Neural progenitor cell (in vitro differentiated cells): Measurements from ENCODE around the gene ABHD5.

Experiments
- EZH2 ChIP-seq: fragments of 200-600 bp; sonication (generic); IDR thresholded peaks from 2 replicates; pipeline ENCODE4 v1.6.1; 2017; ENCODE audit warnings: antibody characterized with exemption, mild to moderate bottlenecking, moderate library complexity
- EZH2phosphoT487 ChIP-seq: fragments of 200-600 bp; sonication (generic); IDR thresholded peaks from 2 replicates; pipeline ENCODE4 v1.6.1; 2017; ENCODE audit warnings: antibody characterized with exemption
- TF ChIP-seq, protein P1 (sequence below): fragments of 200-600 bp; sonication (generic); IDR thresholded peaks from 2 replicates; pipeline ENCODE4 v1.5.1; 2017; ENCODE audit warnings: antibody characterized with exemption, mild to moderate bottlenecking

- TF ChIP-seq EZH2 (no peak), EZH2phosphoT487 (no peak)
- TF ChIP-seq, protein P1, sequence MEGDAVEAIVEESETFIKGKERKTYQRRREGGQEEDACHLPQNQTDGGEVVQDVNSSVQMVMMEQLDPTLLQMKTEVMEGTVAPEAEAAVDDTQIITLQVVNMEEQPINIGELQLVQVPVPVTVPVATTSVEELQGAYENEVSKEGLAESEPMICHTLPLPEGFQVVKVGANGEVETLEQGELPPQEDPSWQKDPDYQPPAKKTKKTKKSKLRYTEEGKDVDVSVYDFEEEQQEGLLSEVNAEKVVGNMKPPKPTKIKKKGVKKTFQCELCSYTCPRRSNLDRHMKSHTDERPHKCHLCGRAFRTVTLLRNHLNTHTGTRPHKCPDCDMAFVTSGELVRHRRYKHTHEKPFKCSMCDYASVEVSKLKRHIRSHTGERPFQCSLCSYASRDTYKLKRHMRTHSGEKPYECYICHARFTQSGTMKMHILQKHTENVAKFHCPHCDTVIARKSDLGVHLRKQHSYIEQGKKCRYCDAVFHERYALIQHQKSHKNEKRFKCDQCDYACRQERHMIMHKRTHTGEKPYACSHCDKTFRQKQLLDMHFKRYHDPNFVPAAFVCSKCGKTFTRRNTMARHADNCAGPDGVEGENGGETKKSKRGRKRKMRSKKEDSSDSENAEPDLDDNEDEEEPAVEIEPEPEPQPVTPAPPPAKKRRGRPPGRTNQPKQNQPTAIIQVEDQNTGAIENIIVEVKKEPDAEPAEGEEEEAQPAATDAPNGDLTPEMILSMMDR, result no peak
Observed at GRCh38 chr3:43693594-43693993, 2.9 kb downstream of the ABHD5 start.
